ENCODE results near the gene DNAAF1.

The DNAAF1 gene

GRCh38 chr16:84218956-84219355, 73.8 kb downstream of the DNAAF1 start:
- Histone ChIP-seq H4K20me1 (no peaks in the 10 kb centered on the region), H3K27me3 (no peaks in the 10 kb centered on the region), H3K9me3 (no peaks in the 10 kb centered on the region)

DNA sequence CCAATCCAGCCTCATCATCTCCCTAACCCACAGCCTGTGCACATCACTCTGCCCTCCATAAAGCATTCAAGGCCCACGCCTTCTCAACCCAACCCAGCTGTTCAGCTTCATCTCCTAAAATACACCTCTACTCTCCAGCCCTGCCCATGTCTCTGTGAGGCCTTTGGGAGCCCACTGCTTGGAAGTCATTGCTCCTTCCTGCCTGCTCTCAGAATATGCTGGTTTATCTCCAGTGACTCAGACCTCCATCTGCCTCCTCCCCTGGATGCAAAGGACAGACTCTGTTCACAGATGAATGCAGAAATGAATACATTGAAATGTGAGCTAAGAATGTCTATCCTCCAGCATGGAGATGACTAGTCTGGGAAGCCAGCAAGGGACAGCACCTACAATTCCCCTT, 75.7 kb downstream of the DNAAF1 start:
- Histone ChIP-seq H3K27ac (no peak overlapping the region), H3K4me1 (no peaks in the 10 kb centered on the region), H3K9me3 (no peaks in the 10 kb centered on the region), H4K20me1 (no peaks in the 10 kb centered on the region), H3K4me3 (no peak overlapping the region), H3K36me3 (no peaks in the 10 kb centered on the region), H3K4me2 (no peak overlapping the region), H3K27me3 (no peaks in the 10 kb centered on the region), H3K9ac (no peak overlapping the region)
- no peak for TF ChIP-seq Cebpa-rat (IDR thresholded peaks at IDR 0.05)

More at GRCh38 chr16:84218956-84219355, 73.8 kb downstream of the DNAAF1 start:
- Histone ChIP-seq H3K9ac (no peak overlapping the region), H3K4me3 (no peak overlapping the region), H3K4me1 (peaks cover 12% of the 10 kb centered on the region), H3K36me3 (no peaks in the 10 kb centered on the region), H3K4me2 (no peak overlapping the region), H3K27ac (no peak overlapping the region)
- no peak for TF ChIP-seq Cebpa-rat (IDR thresholded peaks at IDR 0.05)

GRCh38 chr16:84223456-84223855, 78.3 kb downstream of the DNAAF1 start:
- no peaks in the 10 kb centered on the region for H3K9me3 ChIP-seq
- no peak overlapping the region for H3K4me2 ChIP-seq
- no peaks in the 10 kb centered on the region for H3K36me3 ChIP-seq
- H3K4me3 ChIP-seq: no peak overlapping the region
- H3K27ac ChIP-seq: no peak overlapping the region
- H3K27me3 ChIP-seq: no peaks in the 10 kb centered on the region
- no peak for TF ChIP-seq Cebpa-rat (IDR thresholded peaks at IDR 0.05)
- H3K9ac ChIP-seq: no peak overlapping the region
- H3K4me1 ChIP-seq: peaks cover 11% of the 10 kb centered on the region
- no peaks in the 10 kb centered on the region for H4K20me1 ChIP-seq

DNA sequence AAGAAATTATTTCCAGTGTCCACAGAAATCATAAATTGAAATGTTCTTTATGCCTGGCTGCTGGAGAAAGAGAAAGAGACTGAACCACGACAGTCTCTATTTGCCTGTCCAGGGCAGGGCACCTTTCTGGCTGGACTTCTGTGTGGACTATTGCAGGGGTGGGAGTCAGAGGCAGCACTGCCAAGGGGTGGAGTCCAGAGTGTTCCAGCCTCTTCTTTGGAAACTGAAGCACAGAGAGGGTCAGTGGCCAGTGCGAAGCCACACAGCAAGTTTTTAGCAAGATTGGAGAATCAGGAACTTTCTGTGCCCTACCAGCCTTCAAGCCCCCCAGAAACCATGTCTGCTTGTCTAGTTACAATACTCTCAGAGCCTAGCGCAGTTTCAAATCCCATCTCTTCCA, 79.4 kb downstream of the DNAAF1 start:
- TF ChIP-seq Cebpa-rat (IDR thresholded peaks at IDR 0.05): no peak
- Histone ChIP-seq H3K4me2 (no peak overlapping the region), H3K4me3 (no peak overlapping the region), H3K9me3 (no peaks in the 10 kb centered on the region), H3K27ac (no peak overlapping the region), H3K36me3 (no peaks in the 10 kb centered on the region), H4K20me1 (no peaks in the 10 kb centered on the region), H3K4me1 (peaks cover 16% of the 10 kb centered on the region), H3K27me3 (no peaks in the 10 kb centered on the region), H3K9ac (no peak overlapping the region)

DNA sequence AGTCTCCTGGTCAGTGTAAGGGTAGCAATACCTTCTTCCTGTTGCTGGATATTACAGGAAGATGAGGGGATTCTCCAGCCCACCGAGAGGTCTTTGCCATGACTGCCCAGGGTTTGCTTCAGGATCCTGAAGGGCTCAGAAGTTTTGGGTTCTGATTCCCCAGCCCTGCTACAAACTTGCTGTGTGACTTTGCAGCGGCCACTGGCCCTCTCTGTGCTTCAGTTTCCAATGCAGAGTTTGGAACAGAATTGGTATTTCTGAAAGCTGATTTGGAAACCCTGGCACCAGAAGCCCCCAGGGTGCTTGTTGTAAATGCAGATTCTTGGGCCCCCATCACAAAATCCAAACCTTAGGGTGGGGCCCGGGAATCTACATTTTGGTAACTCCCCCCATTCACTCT, 80.0 kb downstream of the DNAAF1 start:
- H3K4me1 ChIP-seq: peaks cover 16% of the 10 kb centered on the region
- no peak for TF ChIP-seq Cebpa-rat (IDR thresholded peaks at IDR 0.05)
- no peak overlapping the region for H3K4me3 ChIP-seq
- no peak overlapping the region for H3K4me2 ChIP-seq
- H3K27me3 ChIP-seq: no peaks in the 10 kb centered on the region
- no peak overlapping the region for H3K9ac ChIP-seq
- H3K27ac ChIP-seq: no peak overlapping the region
- no peaks in the 10 kb centered on the region for H4K20me1 ChIP-seq
- H3K9me3 ChIP-seq: no peaks in the 10 kb centered on the region
- no peaks in the 10 kb centered on the region for H3K36me3 ChIP-seq

- Histone ChIP-seq H3K4me2 (no peak overlapping the region), H3K27ac (no peak overlapping the region), H3K9ac (no peak overlapping the region), H3K4me1 (peaks cover 16% of the 10 kb centered on the region), H3K27me3 (no peaks in the 10 kb centered on the region), H3K36me3 (no peaks in the 10 kb centered on the region), H4K20me1 (no peaks in the 10 kb centered on the region), H3K9me3 (no peaks in the 10 kb centered on the region), H3K4me3 (no peak overlapping the region)
- no peak for TF ChIP-seq Cebpa-rat (IDR thresholded peaks at IDR 0.05)
These were observed 80.5 kb downstream of the DNAAF1 start for GRCh38 chr16:84225571-84225970.

DNA sequence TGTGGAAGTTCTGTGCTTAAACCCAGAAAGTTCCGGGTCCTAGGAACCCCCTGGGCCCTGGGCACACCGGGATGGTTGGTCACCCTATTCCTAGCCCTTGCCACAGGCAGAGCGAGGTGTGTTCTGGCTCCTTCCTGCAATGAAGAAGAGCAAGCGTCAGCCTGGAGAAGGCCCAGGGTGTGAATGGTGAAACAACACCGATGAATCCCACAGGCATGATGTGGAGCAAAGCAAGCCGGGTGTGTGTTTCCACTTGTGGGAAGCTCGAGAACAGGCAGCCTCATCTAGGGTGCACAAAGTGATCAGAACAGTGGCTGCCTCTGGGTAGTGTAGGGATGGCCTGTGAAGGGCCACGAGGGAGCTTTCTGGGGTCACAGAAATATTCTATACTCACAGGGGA, 80.9 kb downstream of the DNAAF1 start:
- TF ChIP-seq Cebpa-rat (IDR thresholded peaks at IDR 0.05): no peak
- Histone ChIP-seq H3K9ac (no peak overlapping the region), H3K27me3 (no peaks in the 10 kb centered on the region), H3K4me3 (no peak overlapping the region), H3K36me3 (no peaks in the 10 kb centered on the region), H3K27ac (no peak overlapping the region), H3K4me2 (no peak overlapping the region), H3K9me3 (no peaks in the 10 kb centered on the region), H4K20me1 (no peaks in the 10 kb centered on the region), H3K4me1 (peaks cover 16% of the 10 kb centered on the region)
